Trophoblast cell (in vitro differentiated cells and primary cell): ENCODE results near the gene ITGA11.
"Not testable (repeated sequence)": the region's sequence is repeated elsewhere in the genome, so short reads cannot be mapped to it uniquely, and the experiment has no call there.

Experiments
- DNase-seq, 2 donors: peaks; one replicate each; pipeline ENCODE4 v3.0.0-alpha.2; 2016
- H2AFZ ChIP-seq: 2 replicates; pipeline ENCODE4 v1.6.1; 2013; ENCODE audit warnings: low read length, moderate library complexity, mild to moderate bottlenecking; ENCODE audit not compliant: insufficient read depth, poor library complexity
- H2AK5ac ChIP-seq: 2 replicates; pipeline ENCODE4 v1.6.1; 2013; ENCODE audit warnings: mild to moderate bottlenecking, low read length
- H2BK120ac ChIP-seq: 2 replicates; pipeline ENCODE4 v1.6.1; 2013; ENCODE audit warnings: low read length, mild to moderate bottlenecking, moderate library complexity; ENCODE audit not compliant: insufficient read depth, poor library complexity
- H2BK12ac ChIP-seq: 2 replicates; pipeline ENCODE4 v1.6.1; 2013; ENCODE audit warnings: mild to moderate bottlenecking, low read length, moderate library complexity
- H2BK5ac ChIP-seq: 2 replicates; pipeline ENCODE4 v1.6.1; 2013; ENCODE audit warnings: low read length, low read depth, moderate library complexity, mild to moderate bottlenecking; ENCODE audit not compliant: poor library complexity
- H3K14ac ChIP-seq: 2 replicates; pipeline ENCODE4 v1.6.1; 2013; ENCODE audit warnings: mild to moderate bottlenecking, low read length
- H3K18ac ChIP-seq: 2 replicates; pipeline ENCODE4 v1.6.1; 2013; ENCODE audit warnings: mild to moderate bottlenecking, low read length
- H3K23ac ChIP-seq: 2 replicates; pipeline ENCODE4 v1.6.1; 2013; ENCODE audit warnings: low read length
- H3K27ac ChIP-seq: 2 replicates; pipeline ENCODE4 v1.5.1; 2013; ENCODE audit warnings: low read depth, mild to moderate bottlenecking, inconsistent platforms, low read length, moderate library complexity
- H3K27me3 ChIP-seq: 2 replicates; pipeline ENCODE4 v1.6.1; 2013; ENCODE audit warnings: inconsistent platforms, mild to moderate bottlenecking, low read length, moderate library complexity; ENCODE audit not compliant: insufficient read depth
- H3K36me3 ChIP-seq, 2 experiments: 1 replicate in 1 of 2; 2 replicates in 1 of 2; pipeline ENCODE4 v1.6.1; 2013; ENCODE audit warnings: low read length in 2 of 2, mild to moderate bottlenecking in 2 of 2, moderate library complexity in 1 of 2; ENCODE audit not compliant: insufficient read depth in 2 of 2, control insufficient read depth in 1 of 2
- H3K4ac ChIP-seq: 2 replicates; pipeline ENCODE4 v1.6.1; 2013; ENCODE audit warnings: low read depth, mild to moderate bottlenecking, low read length, moderate library complexity
- H3K4me1 ChIP-seq, 2 experiments: 1 replicate in 1 of 2; 2 replicates in 1 of 2; pipeline ENCODE4 v1.6.1; 2013; ENCODE audit warnings: low read length in 2 of 2, mild to moderate bottlenecking in 2 of 2, moderate library complexity in 1 of 2; ENCODE audit not compliant: insufficient read depth in 2 of 2, control insufficient read depth in 1 of 2
- H3K4me2 ChIP-seq: 2 replicates; pipeline ENCODE4 v1.6.1; 2013; ENCODE audit warnings: inconsistent platforms, mild to moderate bottlenecking, low read length, moderate library complexity
- H3K4me3 ChIP-seq: 2 replicates; pipeline ENCODE4 v1.5.1; 2013; ENCODE audit warnings: mild to moderate bottlenecking, low read depth, low read length, inconsistent platforms
- H3K79me1 ChIP-seq: one replicate; pipeline ENCODE4 v1.6.1; 2013; ENCODE audit warnings: low read length
- H3K79me2 ChIP-seq: 2 replicates; pipeline ENCODE4 v1.6.1; 2013; ENCODE audit warnings: low read length, mild to moderate bottlenecking; ENCODE audit not compliant: control insufficient read depth, insufficient read depth, poor library complexity
- H3K9ac ChIP-seq: 2 replicates; pipeline ENCODE4 v1.6.1; 2013; ENCODE audit warnings: mild to moderate bottlenecking, low read length
- H3K9me3 ChIP-seq: 2 replicates; pipeline ENCODE4 v1.6.1; 2013; ENCODE audit warnings: low read depth, mild to moderate bottlenecking, control low read depth, inconsistent platforms, low read length; ENCODE audit not compliant: insufficient read depth
- H4K12ac ChIP-seq: 2 replicates; pipeline ENCODE4 v1.6.1; 2013; ENCODE audit warnings: low read depth, mild to moderate bottlenecking, low read length, moderate library complexity
- H4K8ac ChIP-seq: 2 replicates; pipeline ENCODE4 v1.6.1; 2013; ENCODE audit warnings: low read depth, mild to moderate bottlenecking, low read length, moderate library complexity
- H4K91ac ChIP-seq: one replicate; pipeline ENCODE4 v1.6.1; 2013; ENCODE audit warnings: low read depth, mild to moderate bottlenecking, low read length, moderate library complexity
- WGBS: extraction: QIAGEN DNeasy Blood & Tissue Kit; methylation state at CpG from one replicate; pipeline ENCODE4 v1.1.7; 2013; ENCODE audit warnings: missing lambda C conversion rate; ENCODE audit not compliant: insufficient read length, insufficient coverage; ENCODE audit errors: extremely low coverage; 5-methylcytosine and 5-hydroxymethylcytosine counted together

ITGA11 gene

DNA sequence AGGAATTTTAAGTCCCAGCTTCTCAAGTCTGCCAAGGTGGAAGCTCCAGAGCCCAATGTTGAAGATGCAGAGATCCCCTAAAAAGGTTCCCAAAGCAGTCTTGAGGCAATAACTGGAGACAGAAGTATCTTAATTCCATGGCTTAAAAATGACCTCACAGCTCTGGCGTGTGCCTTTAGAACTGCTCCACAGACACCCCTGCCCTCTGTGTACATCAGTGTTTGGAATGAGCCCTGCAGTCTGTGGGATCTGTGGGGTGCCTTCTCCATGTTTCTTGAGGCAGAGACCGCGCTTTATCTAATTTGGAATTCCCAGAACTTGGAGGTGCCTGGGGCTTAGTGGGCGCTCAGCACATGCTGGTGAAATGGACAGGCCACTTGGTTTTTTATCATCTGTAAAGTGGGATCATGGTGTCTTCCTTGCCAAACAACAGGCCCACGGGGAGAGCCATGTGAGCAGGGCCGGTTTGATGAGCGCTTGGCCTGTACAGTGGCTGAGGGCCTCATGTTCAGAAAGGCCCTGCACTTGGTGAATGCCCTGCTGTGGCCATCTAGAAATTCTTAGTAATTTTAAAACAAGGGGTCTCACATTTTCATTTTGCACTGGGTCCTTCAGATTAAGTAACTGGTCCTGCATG is 7.1 kb downstream of the ITGA11 start:
- peaks cover 2% of the 10 kb centered on the region for H3K9me3 ChIP-seq
- H3K14ac ChIP-seq, result no peak overlapping the region
- H3K4me2 ChIP-seq, result no peak overlapping the region
- H2BK5ac ChIP-seq, result no peak overlapping the region
- no peak overlapping the region for H4K12ac ChIP-seq
- no peaks in the 10 kb centered on the region for H3K27me3 ChIP-seq
- H3K9ac ChIP-seq, result no peak overlapping the region
- no peaks in the 10 kb centered on the region for H3K36me3 ChIP-seq
- H3K18ac ChIP-seq, result no peak overlapping the region
- no peak overlapping the region for H4K91ac ChIP-seq
- H3K4me3 ChIP-seq, result no peak overlapping the region
- no peak overlapping the region for H2AFZ ChIP-seq
- no peaks in the 10 kb centered on the region for H3K79me2 ChIP-seq
- H2BK120ac ChIP-seq, result no peak overlapping the region
- H2BK12ac ChIP-seq, result no peak overlapping the region
- H3K23ac ChIP-seq, result no peak overlapping the region
- H3K4ac ChIP-seq, result no peak overlapping the region
- no peak overlapping the region for H2AK5ac ChIP-seq
- no peak overlapping the region for H3K27ac ChIP-seq
- DNase-seq, result no peak
- H3K79me1 ChIP-seq, result no peaks in the 10 kb centered on the region
- H4K8ac ChIP-seq, result no peak overlapping the region
- WGBS, result no CpG with 5 or more reads among the region's 7 CpGs
- H3K4me1 ChIP-seq, result peaks cover 0 to 10% of the 10 kb centered on the region in 2 experiments

DNA sequence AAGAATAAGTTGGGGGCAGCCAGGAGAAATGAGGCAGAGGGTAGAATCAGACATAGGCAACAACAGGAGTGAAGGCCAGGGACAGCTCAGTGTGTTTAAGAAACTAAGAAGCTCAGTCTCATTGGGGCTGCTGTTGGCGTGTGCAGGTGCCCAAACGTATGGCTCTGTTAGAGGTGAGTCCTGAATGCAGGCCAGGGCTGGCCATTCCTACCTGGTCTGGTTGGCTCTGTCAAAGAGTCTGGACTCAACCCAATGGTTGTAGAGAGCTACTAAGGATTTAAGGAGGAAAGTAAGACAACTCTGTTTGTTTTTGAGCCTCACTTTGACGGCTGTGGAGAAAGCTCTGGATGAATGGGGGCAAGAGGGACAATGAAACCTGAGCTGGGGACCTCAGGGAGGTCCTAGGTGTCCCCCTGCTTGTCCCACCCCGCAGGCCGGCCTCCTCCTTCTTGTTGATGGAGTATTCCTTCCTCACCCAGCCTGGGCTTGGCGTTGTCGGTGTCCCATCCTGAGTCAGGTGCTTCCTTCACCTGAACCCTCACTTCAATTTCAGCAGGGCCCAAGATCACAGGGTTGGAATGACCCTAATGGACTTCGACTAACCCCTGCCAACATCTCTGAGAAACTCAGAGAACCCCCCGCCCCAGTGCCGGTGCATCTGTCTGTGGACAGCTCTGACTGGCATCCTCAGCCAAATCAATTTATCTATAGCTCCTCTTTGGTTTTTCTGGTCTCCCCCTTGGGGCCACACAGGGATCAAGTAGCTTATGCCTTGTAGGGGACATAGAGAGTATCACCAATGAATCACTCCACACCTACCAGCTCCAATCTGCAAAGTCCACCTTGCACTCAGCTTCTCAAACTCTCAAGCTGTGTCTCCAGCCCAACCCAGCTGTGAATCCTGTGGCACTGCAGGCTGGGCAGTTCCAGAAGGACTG is 8.3 kb downstream of the ITGA11 start:
- Histone ChIP-seq H3K27ac (no peak overlapping the region), H2BK120ac (no peak overlapping the region), H3K4me1 (peaks cover 0 to 11% of the 10 kb centered on the region in 2 experiments), H3K36me3 (no peaks in the 10 kb centered on the region), H3K9me3 (peaks cover 2% of the 10 kb centered on the region), H3K4ac (no peak overlapping the region), H4K12ac (no peak overlapping the region), H3K4me3 (no peak overlapping the region), H3K14ac (no peak overlapping the region), H3K18ac (no peak overlapping the region), H4K91ac (no peak overlapping the region), H2AK5ac (no peak overlapping the region), H2BK5ac (no peak overlapping the region), H3K79me1 (no peaks in the 10 kb centered on the region), H3K79me2 (no peaks in the 10 kb centered on the region), H3K27me3 (no peaks in the 10 kb centered on the region), H3K4me2 (no peak overlapping the region), H2BK12ac (no peak overlapping the region), H3K9ac (no peak overlapping the region), H4K8ac (no peak overlapping the region), H2AFZ (no peak overlapping the region), H3K23ac (no peak overlapping the region)
- DNase-seq, result no peak
- no CpG with 5 or more reads among the region's 10 CpGs for WGBS

DNA sequence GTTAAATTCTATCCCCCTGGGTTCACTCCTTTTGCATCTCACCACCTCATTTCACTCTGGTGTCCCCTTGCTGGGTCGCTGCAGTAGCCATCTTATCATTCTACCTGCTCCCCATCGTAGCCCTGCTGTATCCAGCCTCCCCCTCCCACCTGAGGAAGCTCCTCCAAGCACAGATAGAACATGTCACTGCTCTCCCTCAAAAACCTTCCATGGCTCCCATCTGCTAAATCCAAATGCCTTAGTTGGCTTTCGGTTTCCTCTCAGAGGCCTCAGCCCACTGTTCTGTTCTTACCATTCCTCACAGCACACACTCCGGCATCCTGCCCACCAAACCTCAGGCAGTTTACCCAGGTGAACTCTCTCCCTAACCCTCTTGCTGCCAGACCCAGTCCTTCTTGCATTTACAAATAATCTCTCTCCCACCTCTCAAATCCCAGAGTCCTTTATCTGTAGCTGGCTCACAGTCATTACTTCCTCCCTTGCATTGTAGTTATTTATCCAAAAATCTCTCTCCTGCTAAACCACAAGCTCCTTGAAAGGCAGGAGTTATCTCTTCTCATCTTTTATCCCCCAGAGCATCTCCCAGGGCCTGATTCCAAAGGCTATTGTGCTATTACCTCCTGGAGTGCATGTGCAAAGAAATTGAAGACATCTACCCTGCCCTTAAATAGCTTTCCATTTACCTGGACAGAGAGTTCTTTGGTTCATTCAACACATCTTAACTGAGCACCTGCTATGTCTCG is 9.4 kb downstream of the ITGA11 start:
- not testable (repeated sequence) for H2AFZ ChIP-seq, H2AK5ac ChIP-seq, H2BK120ac ChIP-seq, H4K12ac ChIP-seq, H2BK12ac ChIP-seq, H4K8ac ChIP-seq, H3K4me2 ChIP-seq, H3K79me1 ChIP-seq, H3K79me2 ChIP-seq, H3K27me3 ChIP-seq, H3K23ac ChIP-seq, H3K27ac ChIP-seq, H3K4me3 ChIP-seq, H3K9ac ChIP-seq, H4K91ac ChIP-seq, H3K14ac ChIP-seq, H2BK5ac ChIP-seq, H3K9me3 ChIP-seq, H3K4ac ChIP-seq, H3K18ac ChIP-seq, H3K36me3 ChIP-seq
- WGBS, result no CpG with 5 or more reads among the region's 5 CpGs
- H3K4me1 ChIP-seq, result peaks cover 0 to 13% of the 10 kb centered on the region in 2 experiments
- DNase-seq, result peak in 1 of 2 donors; percentile 7

DNA sequence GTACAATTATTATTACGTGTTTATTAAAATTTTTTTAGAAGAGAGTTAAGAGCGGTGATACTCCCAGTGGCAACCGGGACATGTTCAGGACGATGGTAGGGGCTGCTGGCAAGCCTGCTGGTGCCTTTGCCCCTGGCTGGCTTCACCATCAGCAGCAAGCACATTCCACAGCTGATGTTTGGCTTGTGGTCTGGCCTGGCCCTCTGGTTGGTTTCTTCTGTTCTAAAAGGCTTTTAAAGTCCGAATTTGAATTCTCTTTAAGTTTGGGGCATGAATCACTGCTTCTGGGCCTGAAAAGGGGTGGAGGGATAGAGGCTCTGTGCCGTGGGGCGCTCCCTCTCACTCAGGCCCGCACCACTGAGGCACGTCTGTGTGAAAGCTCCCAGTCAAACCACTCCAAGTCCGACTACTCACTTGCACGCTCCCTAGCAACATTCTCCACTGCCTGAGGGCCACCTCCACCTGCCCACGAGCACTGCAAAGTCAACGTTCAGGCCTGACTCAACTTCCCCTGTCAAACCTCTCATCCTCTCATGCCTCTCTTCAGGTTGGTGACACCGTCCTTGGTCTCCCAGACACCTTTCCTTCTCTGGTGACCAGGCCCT is 10.1 kb downstream of the ITGA11 start:
- H3K9ac ChIP-seq, result no peak overlapping the region
- no peak overlapping the region for H2BK5ac ChIP-seq
- no peak overlapping the region for H2BK120ac ChIP-seq
- no peak overlapping the region for H3K4ac ChIP-seq
- H3K23ac ChIP-seq, result no peak overlapping the region
- H4K8ac ChIP-seq, result no peak overlapping the region
- no peaks in the 10 kb centered on the region for H3K36me3 ChIP-seq
- H2AK5ac ChIP-seq, result no peak overlapping the region
- peaks cover 0 to 13% of the 10 kb centered on the region in 2 experiments for H3K4me1 ChIP-seq
- no peak overlapping the region for H2AFZ ChIP-seq
- no peaks in the 10 kb centered on the region for H3K27me3 ChIP-seq
- H3K14ac ChIP-seq, result no peak overlapping the region
- WGBS, result no CpG with 5 or more reads among the region's 14 CpGs
- no peak overlapping the region for H2BK12ac ChIP-seq
- no peak overlapping the region for H4K91ac ChIP-seq
- no peak overlapping the region for H3K18ac ChIP-seq
- DNase-seq, result no peak
- H3K79me1 ChIP-seq, result no peaks in the 10 kb centered on the region
- no peak overlapping the region for H4K12ac ChIP-seq
- peaks cover 2% of the 10 kb centered on the region for H3K9me3 ChIP-seq
- H3K79me2 ChIP-seq, result no peaks in the 10 kb centered on the region
- peak overlapping the region; percentile 12 for H3K27ac ChIP-seq
- H3K4me2 ChIP-seq, result no peak overlapping the region
- no peak overlapping the region for H3K4me3 ChIP-seq
